HepG2 (cell line): ENCODE measurements around the gene ZNF185.

ENCODE experiments used
- GABPA ChIP-seq, 2 experiments: IDR thresholded peaks; 2 replicates each; pipeline ENCODE4 v1.6.1; 2011 to 2016; ENCODE audit warnings: low read depth in 2 of 2, low read length in 1 of 2, missing biosample characterization in 1 of 2, missing genetic modification characterization in 1 of 2
- ZBTB33 ChIP-seq: sonication (generic); formaldehyde crosslinking; IDR thresholded peaks from 2 replicates; pipeline ENCODE4 v1.4.0; 2020; ENCODE audit warnings: missing genetic modification reagents

GRCh38 chrX:152871260-152871659 is 26.6 kb upstream of the ZNF185 start:
- TF ChIP-seq ZBTB33, result no peak
- no peak for TF ChIP-seq GABPA (IDR thresholded peaks at IDR 0.05; ENCODE audit: low read depth, low read length)
- no peak for TF ChIP-seq GABPA (CRISPR knock-in tag; IDR thresholded peaks at IDR 0.05; ENCODE audit: low read depth)
